K562 (cell line): ENCODE measurements around the gene FBXO11. TPM values are rescaled to one million over a fixed set of nuclear protein-coding genes. Genes with fewer than 3 reads are reported as not detected.

Experiments used
- BACH1 ChIP-seq: fragments of 200-800 bp; sonication (Bioruptor generic); IDR thresholded peaks from 2 replicates; pipeline ENCODE4 v1.6.1; 2016; ENCODE audit warnings: missing genetic modification characterization, missing compliant biosample characterization
- BCLAF1 ChIP-seq, 2 experiments: fragments of 450-650 bp in 1 of 2; IDR thresholded peaks; 2 replicates each; pipeline ENCODE4 v1.6.1; 2011 to 2017; ENCODE audit warnings: low read depth in 2 of 2, antibody characterized with exemption in 1 of 2, borderline replicate concordance in 1 of 2, low read length in 1 of 2, mild to moderate bottlenecking in 1 of 2, mixed read lengths in 1 of 2; ENCODE audit not compliant: control insufficient read depth in 1 of 2
- CREB1 ChIP-seq, 2 experiments: sonication (generic) in 1 of 2; formaldehyde crosslinking in 1 of 2; IDR thresholded peaks; 2 replicates each; pipeline versions ENCODE4 v1.6.1 to v1.8.0; 2012 to 2022; ENCODE audit warnings: inconsistent platforms in 1 of 2, mild to moderate bottlenecking in 1 of 2, missing genetic modification reagents in 1 of 2, moderate library complexity in 1 of 2
- E2F4 ChIP-seq: sonication (generic); formaldehyde crosslinking; IDR thresholded peaks from 2 replicates; pipeline ENCODE4 v1.8.0; 2022; ENCODE audit warnings: mild to moderate bottlenecking, low read depth, missing genetic modification reagents
- E2F8 ChIP-seq: fragments of 450-650 bp; IDR thresholded peaks from 2 replicates; pipeline ENCODE4 v1.7.1; 2018; ENCODE audit warnings: mild to moderate bottlenecking, low read depth; ENCODE audit not compliant: partially characterized antibody
- EGR1 ChIP-seq: fragments of 450-650 bp; conservative IDR thresholded peaks from 2 replicates; pipeline ENCODE4 v1.6.1; 2017; ENCODE audit warnings: mild to moderate bottlenecking
- ETS1 ChIP-seq: conservative IDR thresholded peaks from 2 replicates; pipeline ENCODE4 v1.6.1; 2011; ENCODE audit warnings: low read depth, mild to moderate bottlenecking, low read length; ENCODE audit not compliant: control insufficient read depth
- ETV1 ChIP-seq: fragments of 450-650 bp; conservative IDR thresholded peaks from 2 replicates; pipeline ENCODE4 v1.6.1; 2016; ENCODE audit warnings: missing genetic modification characterization, control low read depth, low read depth, missing compliant biosample characterization
- FOXM1 ChIP-seq, 2 experiments: fragments of 450-650 bp in 1 of 2; sonication (generic) in 1 of 2; formaldehyde crosslinking in 1 of 2; IDR thresholded peaks; 2 replicates each; pipeline versions ENCODE4 v1.6.1 to v1.9.0; 2017 to 2022; ENCODE audit warnings: low read depth in 2 of 2, mild to moderate bottlenecking in 2 of 2, missing genetic modification reagents in 1 of 2, moderate library complexity in 1 of 2
- HNRNPH1 ChIP-seq: fragments of 200-400 bp; formaldehyde crosslinking; optimal IDR thresholded peaks from 2 replicates; pipeline ENCODE3; 2017; ENCODE audit warnings: low read depth, mild to moderate bottlenecking, low read length, moderate library complexity
- NR2C2 ChIP-seq, 2 experiments: fragments of 200-800 bp in 1 of 2; sonication (Bioruptor generic) in 1 of 2; sonication (generic) in 1 of 2; formaldehyde crosslinking in 1 of 2; IDR thresholded peaks; 2 replicates each; pipeline versions ENCODE4 v1.6.1 to v1.8.0; 2016 to 2022; ENCODE audit warnings: mild to moderate bottlenecking in 1 of 2, missing compliant biosample characterization in 1 of 2, missing genetic modification characterization in 1 of 2, missing genetic modification reagents in 1 of 2
- PTBP1 ChIP-seq: fragments of 200-400 bp; formaldehyde crosslinking; IDR thresholded peaks from 2 replicates; pipeline ENCODE4 v1.6.1; 2017; ENCODE audit warnings: low read depth, low read length
- RBM25 ChIP-seq: fragments of 200-400 bp; formaldehyde crosslinking; IDR thresholded peaks from 2 replicates; pipeline ENCODE4 v1.6.1; 2018; ENCODE audit warnings: low read length, low read depth, moderate library complexity; ENCODE audit not compliant: severe bottlenecking
- RHOXF2B ChIP-seq: fragments of 250-450 bp; sonication (Bioruptor Pico); conservative IDR thresholded peaks from 2 replicates; pipeline ENCODE4 v1.5.1; 2021
- SMAD3 ChIP-seq: fragments of 450-650 bp; formaldehyde crosslinking; conservative IDR thresholded peaks from 2 replicates; pipeline ENCODE4 v1.4.0; 2020; ENCODE audit warnings: mild to moderate bottlenecking
- ZNF57 ChIP-seq: fragments of 450-650 bp; formaldehyde crosslinking; IDR thresholded peaks from 2 replicates; pipeline ENCODE4 v1.4.0; 2020; ENCODE audit warnings: mild to moderate bottlenecking, moderate library complexity
- polyA plus RNA-seq, 8 experiments: library from polyadenylated mRNA; depleted of rRNA in 4 of 8; stranded (reverse) in 5 of 8; unstranded in 3 of 8; fragments of >200 nt; fragmentation: Nextera tagmentation in 2 of 8; fragmentation: Illumina TruSeq in 1 of 8; extraction: Ambion mirVana in 2 of 8; extraction: Trizol in 1 of 8; gene quantifications; 2 replicates each; pipeline versions ENCODE4 v1.2.1 to v1.2.3, GENCODE V29; 2011 to 2014; ENCODE audit warnings: inconsistent platforms in 1 of 8, missing spikeins in 1 of 8
- total RNA-seq, 7 experiments: library from RNA; depleted of rRNA in 6 of 7; stranded (reverse); fragments of >200 nt in 6 of 7; fragmentation: Illumina TruSeq in 2 of 7; extraction: Trizol in 2 of 7; gene quantifications; 2 replicates each; pipeline versions ENCODE4 v1.2.1 to v1.2.3, GENCODE V29; 2011 to 2021; ENCODE audit warnings: low replicate concordance in 1 of 7

The FBXO11 gene
- total and polyA plus RNA-seq, 9 of the 15 experiments (the other 6 are each of a cell fraction or from before 2014, with no cell fraction given): 8.8 to 44.5 (median 24.1) TPM

- TF ChIP-seq BCLAF1 (IDR thresholded peaks at IDR 0.05; ENCODE audit: borderline replicate concordance in 1 of 2, control insufficient read depth in 1 of 2, low read depth in 2 of 2, low read length in 1 of 2) (no peak), FOXM1 (IDR thresholded peaks at IDR 0.05; ENCODE audit: low read depth) (no peak), FOXM1 (CRISPR knock-in tag; IDR thresholded peaks at IDR 0.05; ENCODE audit: low read depth) (peak; percentile 74; the same call in 1 of the 2 replicates), ZNF57 (no peak), NR2C2 (CRISPR knock-in tag; IDR thresholded peaks at IDR 0.05) (0 out of 2 replicates have a peak, but pooled peaks have one; percentile 66), NR2C2 (tag; IDR thresholded peaks at IDR 0.05) (peak; percentile 56), E2F4 (peak; percentile 84; the same call in 1 of the 2 replicates), HNRNPH1 (no peak), BACH1 (tag) (no peak), RHOXF2B (no peak), SMAD3 (CRISPR knock-in tag) (peak; percentile 52; the same call in 1 of the 2 replicates), RBM25 (peak; percentile 69), E2F8 (peak; percentile 99), ETS1 (0 out of 2 replicates have a peak, but pooled peaks have one; percentile 32), CREB1 (IDR thresholded peaks at IDR 0.05) (peak; percentile 40), CREB1 (CRISPR knock-in tag; IDR thresholded peaks at IDR 0.05) (peak; percentile 29; the same call in 1 of the 2 replicates), EGR1 (peak; percentile 56), ETV1 (peak; percentile 59; the same call in 1 of the 2 replicates), PTBP1 (no peak)
Measured at GRCh38 chr2:47782671-47783485, 123.4 kb downstream of the FBXO11 start, which contains the start of gene MSH6 (continued).
